NCI-H2107 treated with DMSO at 0.1 percent for 48 hours (cell line): Measurements from ENCODE around the gene CD40.

Experiments
- DNase-seq: peaks from one replicate; lab custom pipeline; 2025; ENCODE audit not compliant: unreplicated experiment; lab: John Stamatoyannopoulos, UW

The CD40 gene

GRCh38 chr20:46117704-46118467 is at the start of gene CD40:
Gene CD40 (plus strand): TSS chr20:46118314. CDS start chr20:46118344, 30 bp downstream.
- no peak for DNase-seq

- DNase-seq = no peak
Measured at GRCh38 chr20:46070215-46070900, 47.8 kb upstream of the CD40 start.

- DNase-seq = no peak
Measured at GRCh38 chr20:46071573-46071972, 46.5 kb upstream of the CD40 start.

GRCh38 chr20:46073024-46073423 is 45.1 kb upstream of the CD40 start:
- DNase-seq = no peak

GRCh38 chr20:46073443-46073842 is 44.7 kb upstream of the CD40 start:
- no peak for DNase-seq

GRCh38 chr20:46074006-46074405 is 44.1 kb upstream of the CD40 start:
- no peak for DNase-seq

GRCh38 chr20:46076806-46077205 is 41.3 kb upstream of the CD40 start:
- DNase-seq = no peak

- DNase-seq = no peak
Measured at GRCh38 chr20:46077642-46078305, 40.3 kb upstream of the CD40 start.

GRCh38 chr20:46078954-46079353 is 39.2 kb upstream of the CD40 start:
- no peak for DNase-seq

GRCh38 chr20:46081074-46081473 is 37.0 kb upstream of the CD40 start:
- DNase-seq = no peak

- DNase-seq = no peak
Measured at GRCh38 chr20:46083101-46083500, 35.0 kb upstream of the CD40 start.

GRCh38 chr20:46083531-46084061 is 34.5 kb upstream of the CD40 start:
- DNase-seq = no peak

- DNase-seq = no peak
Measured at GRCh38 chr20:46084805-46085178, 33.3 kb upstream of the CD40 start.

- DNase-seq = no peak
Measured at GRCh38 chr20:46085179-46085851, 32.8 kb upstream of the CD40 start.

- DNase-seq = no peak
Measured at GRCh38 chr20:46087161-46087560, 31.0 kb upstream of the CD40 start.

- peak; percentile 9 for DNase-seq
Measured at GRCh38 chr20:46088409-46089166, 29.5 kb upstream of the CD40 start.

- no peak for DNase-seq
Measured at GRCh38 chr20:46089167-46089416, 29.0 kb upstream of the CD40 start.

- DNase-seq = peak; percentile 74
Measured at GRCh38 chr20:46089417-46090388, 28.4 kb upstream of the CD40 start, which contains the start of gene NCOA5. Gene NCOA5 (minus strand): TSS chr20:46089962. CDS start chr20:46079424, 10,538 bp downstream.
